Epithelial cell of esophagus (primary cell): ENCODE measurements around the gene LRP4.
A peak's percentile ranks its signal among the peaks of the same experiment; 100 is the strongest.

Experiments used
- DNase-seq: peaks from one replicate; pipeline ENCODE4 v3.0.0; 2010; ENCODE audit warnings: low read depth
- H3K4me3 ChIP-seq: 2 replicates; pipeline ENCODE4 v1.5.1; 2011; ENCODE audit warnings: mild to moderate bottlenecking, low read length, control low read depth
- TF ChIP-seq, protein P1 (sequence below): IDR thresholded peaks from 2 replicates; pipeline ENCODE4 v1.5.1; 2011; ENCODE audit warnings: low read depth, mild to moderate bottlenecking, low read length, control low read depth, inconsistent platforms; ENCODE audit not compliant: insufficient read depth; ENCODE audit errors: missing control alignments

LRP4 gene

DNA sequence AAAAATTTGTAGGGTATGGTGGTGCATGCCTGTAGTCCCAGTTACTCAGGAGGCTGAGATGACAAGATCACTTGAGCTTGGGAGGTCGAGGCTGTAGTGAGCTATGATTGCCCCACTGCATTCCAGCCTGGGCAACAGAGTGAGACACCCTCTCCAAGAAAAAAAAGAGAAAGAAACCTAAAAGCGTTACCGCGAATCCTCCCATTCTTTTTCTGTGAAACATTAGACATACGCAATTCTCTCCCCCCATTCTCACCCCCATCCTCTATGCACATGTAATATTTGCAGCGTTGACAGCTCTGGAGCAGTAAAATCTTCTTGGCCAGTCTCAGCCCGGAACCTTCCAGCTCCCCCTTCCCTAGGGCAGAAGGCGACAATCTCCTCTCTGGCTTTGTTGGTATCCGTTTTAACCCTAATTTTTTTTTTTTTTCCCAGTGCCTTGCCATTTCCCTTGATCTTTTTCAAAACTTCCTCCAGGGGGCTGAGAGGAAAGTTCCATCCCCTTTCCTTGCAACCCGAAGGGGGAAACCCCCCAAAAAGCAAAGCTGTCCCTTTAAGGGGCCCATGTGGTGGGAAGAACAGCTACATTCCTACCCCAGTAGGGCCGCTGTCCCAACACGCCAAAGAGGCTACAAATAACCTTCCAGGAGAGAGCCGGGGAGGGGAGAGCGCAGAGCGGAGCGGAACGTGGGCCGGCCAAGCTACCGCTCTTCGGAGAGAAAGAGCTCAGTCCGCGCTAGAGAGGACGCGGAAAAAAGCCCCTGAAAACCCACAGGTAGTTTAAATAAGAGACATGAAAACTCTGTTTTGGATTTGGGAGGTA, 1.9 kb downstream of the LRP4 start:
- peak overlapping the region; percentile 76 for H3K4me3 ChIP-seq
- TF ChIP-seq, protein P1, sequence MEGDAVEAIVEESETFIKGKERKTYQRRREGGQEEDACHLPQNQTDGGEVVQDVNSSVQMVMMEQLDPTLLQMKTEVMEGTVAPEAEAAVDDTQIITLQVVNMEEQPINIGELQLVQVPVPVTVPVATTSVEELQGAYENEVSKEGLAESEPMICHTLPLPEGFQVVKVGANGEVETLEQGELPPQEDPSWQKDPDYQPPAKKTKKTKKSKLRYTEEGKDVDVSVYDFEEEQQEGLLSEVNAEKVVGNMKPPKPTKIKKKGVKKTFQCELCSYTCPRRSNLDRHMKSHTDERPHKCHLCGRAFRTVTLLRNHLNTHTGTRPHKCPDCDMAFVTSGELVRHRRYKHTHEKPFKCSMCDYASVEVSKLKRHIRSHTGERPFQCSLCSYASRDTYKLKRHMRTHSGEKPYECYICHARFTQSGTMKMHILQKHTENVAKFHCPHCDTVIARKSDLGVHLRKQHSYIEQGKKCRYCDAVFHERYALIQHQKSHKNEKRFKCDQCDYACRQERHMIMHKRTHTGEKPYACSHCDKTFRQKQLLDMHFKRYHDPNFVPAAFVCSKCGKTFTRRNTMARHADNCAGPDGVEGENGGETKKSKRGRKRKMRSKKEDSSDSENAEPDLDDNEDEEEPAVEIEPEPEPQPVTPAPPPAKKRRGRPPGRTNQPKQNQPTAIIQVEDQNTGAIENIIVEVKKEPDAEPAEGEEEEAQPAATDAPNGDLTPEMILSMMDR = no peak
- peak; percentile 85 for DNase-seq

DNA sequence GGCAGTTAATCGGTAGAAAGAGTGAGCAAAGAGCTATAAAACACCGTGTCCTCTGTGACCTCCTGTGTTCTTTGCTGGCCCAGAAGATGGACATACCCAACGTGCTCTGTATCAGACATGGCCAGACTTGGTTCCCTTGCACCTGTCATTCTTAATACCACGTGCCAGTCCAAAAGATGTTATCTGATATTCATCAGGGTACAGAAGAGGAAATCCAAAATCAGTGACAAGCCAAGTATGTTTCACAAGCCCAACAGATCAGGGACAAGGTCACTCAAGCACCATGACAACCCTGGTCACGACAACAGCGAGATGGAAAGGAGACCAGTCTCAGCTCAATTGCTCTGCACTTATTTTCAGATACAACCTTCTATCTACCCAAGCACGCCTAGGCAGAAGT, 3.4 kb downstream of the LRP4 start:
- TF ChIP-seq, protein P1 = no peak
- DNase-seq = no peak
- no peak overlapping the region for H3K4me3 ChIP-seq

DNA sequence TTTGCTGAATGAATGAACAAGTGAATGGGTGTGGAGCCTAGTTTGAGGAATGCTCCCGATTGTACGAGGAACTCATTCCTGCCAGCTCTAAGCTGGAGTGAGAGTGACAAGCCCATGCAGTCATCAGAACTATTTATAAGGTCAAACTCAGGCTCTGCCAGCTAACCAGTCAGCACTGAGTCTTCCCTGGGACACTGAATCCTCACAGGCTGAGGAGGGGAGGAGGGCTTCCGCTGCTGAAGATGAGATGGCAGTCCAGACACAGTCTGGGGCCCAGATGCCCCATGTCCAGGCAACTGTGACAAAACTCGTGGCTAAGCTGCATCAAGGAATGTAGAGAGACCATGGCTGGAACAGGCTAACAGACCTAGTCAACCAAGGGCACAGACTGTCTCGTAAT, 4.0 kb downstream of the LRP4 start:
- TF ChIP-seq, protein P1 = no peak
- peak; percentile 60 for DNase-seq
- H3K4me3 ChIP-seq = no peak overlapping the region

DNA sequence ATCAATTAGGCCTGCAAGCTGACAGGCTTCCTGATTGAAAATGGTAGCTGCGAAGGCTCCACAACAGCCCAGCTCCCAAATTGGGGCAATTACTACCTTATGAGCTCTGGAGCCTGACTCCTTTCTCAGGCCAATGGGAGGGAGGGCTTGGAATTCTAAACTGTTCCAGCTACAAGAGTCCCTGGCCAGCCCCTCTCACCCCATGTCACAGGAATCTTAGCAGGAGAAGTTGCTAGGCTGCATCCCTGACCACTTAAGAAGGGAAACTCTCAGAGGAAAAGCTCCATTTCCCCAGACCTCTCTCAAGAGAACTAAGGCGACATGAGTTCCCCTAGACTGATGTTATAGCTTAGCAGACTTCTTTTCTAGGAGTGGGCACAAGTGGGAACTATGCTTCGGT, 4.9 kb downstream of the LRP4 start:
- H3K4me3 ChIP-seq = no peak overlapping the region
- TF ChIP-seq, protein P1 = no peak
- DNase-seq = no peak

DNA sequence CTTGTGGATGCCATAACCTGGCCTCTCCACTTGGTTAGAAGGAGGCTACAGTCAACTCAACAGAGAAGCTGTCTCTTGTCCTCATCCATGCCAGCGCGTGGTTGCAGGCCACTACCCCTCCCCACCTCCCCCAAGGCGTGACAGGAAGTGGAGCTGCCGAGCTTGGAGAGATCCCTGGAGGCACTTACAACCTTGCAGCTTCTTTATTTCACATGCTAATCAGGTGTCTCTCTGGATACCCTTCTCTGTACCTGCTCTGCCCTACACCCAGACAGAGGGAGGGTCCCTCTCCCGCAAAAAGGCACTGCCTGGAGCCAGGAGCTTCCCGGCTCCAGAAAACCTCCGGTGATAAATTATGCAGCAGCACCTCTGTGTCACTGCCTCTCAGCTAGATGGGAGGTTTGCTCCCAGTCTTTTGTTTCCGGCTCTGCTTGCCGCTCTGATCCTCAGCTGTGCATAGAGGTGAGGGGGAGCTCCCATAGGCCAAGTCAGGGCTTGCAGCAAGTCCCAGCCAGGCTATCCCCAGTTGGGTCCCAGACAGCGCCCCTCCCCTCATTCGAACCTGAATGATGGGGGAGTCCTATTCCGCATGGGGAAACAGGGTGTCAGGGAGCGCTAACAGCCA, 5.7 kb downstream of the LRP4 start:
- DNase-seq = peak; percentile 47

DNA sequence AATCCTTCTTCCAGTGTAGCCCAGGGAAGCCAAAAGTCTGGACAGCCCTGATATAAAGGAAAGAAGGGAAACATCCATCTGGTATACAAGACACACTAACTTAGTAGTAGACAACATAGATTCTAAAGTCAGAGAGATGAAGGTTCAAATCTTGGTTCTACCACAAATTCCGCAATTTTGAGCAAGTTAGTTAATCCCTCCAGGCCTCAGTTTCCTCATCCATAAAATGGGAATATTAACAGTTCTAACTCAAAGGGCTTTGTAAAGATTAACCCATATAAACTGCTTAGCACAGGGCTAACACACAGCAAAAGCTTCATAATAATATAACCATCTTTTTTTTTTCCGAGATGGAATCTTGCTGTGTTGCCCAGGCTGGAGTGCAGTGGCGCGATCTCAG, 10.7 kb downstream of the LRP4 start:
- no peak overlapping the region for H3K4me3 ChIP-seq
- TF ChIP-seq, protein P1 = no peak
- DNase-seq = no peak

More for the DNA sequence above, 5.7 kb downstream of the LRP4 start:
- H3K4me3 ChIP-seq = peak overlapping the region; percentile 34
- TF ChIP-seq, protein P1 = no peak
